AG04450 (cell line): ENCODE results near the gene TRAK1. TPM values are rescaled to one million over a fixed set of nuclear protein-coding genes. Genes with fewer than 3 reads are reported as not detected.

Source experiments
- CTCF ChIA-PET: fragments of 300-600, 350-600 bp; formaldehyde crosslinking; extraction: SDS; loops from one replicate; lab custom pipeline; 2022; ENCODE audit warnings: antibody characterized with exemption, inconsistent platforms; lab: Charles Lee
- POLR2A ChIA-PET: fragments of 350-600 bp; formaldehyde crosslinking; extraction: SDS; loops from one replicate; lab custom pipeline; 2021; ENCODE audit warnings: antibody characterized with exemption, inconsistent platforms; lab: Yijun Ruan, JAX
- DNase-seq: peaks from one replicate; pipeline ENCODE4 v3.0.0-alpha.2; 2011; ENCODE audit warnings: low read depth, low spot score
- H3K27ac ChIP-seq: one replicate; pipeline ENCODE4 v1.5.1; 2012; ENCODE audit warnings: low read depth, low read length, control low read depth
- H3K27me3 ChIP-seq: one replicate; pipeline ENCODE4 v1.6.0; 2012; ENCODE audit warnings: low read length; ENCODE audit not compliant: control insufficient read depth, insufficient read depth
- H3K4me3 ChIP-seq: 2 replicates; pipeline ENCODE4 v1.5.1; 2011; ENCODE audit warnings: mild to moderate bottlenecking, low read depth, low read length, control low read depth
- H3K9me3 ChIP-seq: 2 replicates; pipeline ENCODE4 v1.5.1; 2012; ENCODE audit warnings: low read length; ENCODE audit not compliant: control insufficient read depth, insufficient read depth
- CTCF ChIP-seq: IDR thresholded peaks from 2 replicates; pipeline ENCODE4 v1.5.1; 2011; ENCODE audit warnings: low read depth, low read length, control low read depth, inconsistent platforms
- polyA plus RNA-seq: library from polyadenylated mRNA; depleted of rRNA; stranded (reverse); fragments of >200 nt; gene quantifications from 2 replicates; pipeline ENCODE4 v1.2.3, GENCODE V29; 2011

The TRAK1 gene
- polyA plus RNA-seq, 1 experiment: 22.3 TPM

- no peak overlapping the region for H3K27ac ChIP-seq
- ChIA-PET POLR2A (no interaction called here), CTCF (interaction anchor here (3.1 kb wide), 1 partner anchor 23 kb away, joined by 15 read pairs; no protein-coding TSS in a partner anchor)
- H3K27me3 ChIP-seq: no peaks in the 10 kb centered on the region
- no peak overlapping the region for H3K4me3 ChIP-seq
- TF ChIP-seq CTCF: no peak
- H3K9me3 ChIP-seq: no peaks in the 10 kb centered on the region; the same call in 1 of the 2 replicates
- no peak for DNase-seq
Measured at GRCh38 chr3:42214565-42215283, 123.6 kb downstream of the TRAK1 start.

DNA sequence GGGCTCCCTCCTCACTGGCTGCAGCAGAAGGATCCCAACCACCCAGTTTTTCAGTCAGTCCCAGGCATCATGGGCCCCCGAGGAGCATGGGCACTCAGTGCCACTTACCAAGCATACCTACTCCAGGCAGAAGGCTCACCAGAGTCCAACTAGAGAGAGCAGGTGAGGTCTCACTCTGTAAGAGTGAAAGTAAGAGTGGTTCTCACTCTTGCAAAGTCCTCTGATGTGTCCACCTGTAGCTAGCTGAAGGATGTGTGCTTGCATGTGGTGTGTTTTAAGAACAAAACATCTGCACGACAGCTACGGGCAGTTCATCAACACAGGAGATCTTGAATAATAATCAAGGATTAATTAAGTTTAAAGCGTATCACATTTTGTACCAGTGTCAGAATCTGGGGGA is 125.1 kb downstream of the TRAK1 start:
- DNase-seq: no peak
- H3K27me3 ChIP-seq: no peaks in the 10 kb centered on the region
- TF ChIP-seq CTCF: no peak
- no peaks in the 10 kb centered on the region for H3K9me3 ChIP-seq
- POLR2A ChIA-PET: interaction anchor here (0.7 kb wide), 1 partner anchor 1040 kb away, joined by 3 read pairs; no protein-coding TSS in a partner anchor
- no peak overlapping the region for H3K4me3 ChIP-seq
- CTCF ChIA-PET: interaction anchor here (0.7 to 3.1 kb wide), 4 partner anchors 13 to 227 kb away, joined by 4 to 15 read pairs (median 6); no protein-coding TSS in a partner anchor
- no peak overlapping the region for H3K27ac ChIP-seq

DNA sequence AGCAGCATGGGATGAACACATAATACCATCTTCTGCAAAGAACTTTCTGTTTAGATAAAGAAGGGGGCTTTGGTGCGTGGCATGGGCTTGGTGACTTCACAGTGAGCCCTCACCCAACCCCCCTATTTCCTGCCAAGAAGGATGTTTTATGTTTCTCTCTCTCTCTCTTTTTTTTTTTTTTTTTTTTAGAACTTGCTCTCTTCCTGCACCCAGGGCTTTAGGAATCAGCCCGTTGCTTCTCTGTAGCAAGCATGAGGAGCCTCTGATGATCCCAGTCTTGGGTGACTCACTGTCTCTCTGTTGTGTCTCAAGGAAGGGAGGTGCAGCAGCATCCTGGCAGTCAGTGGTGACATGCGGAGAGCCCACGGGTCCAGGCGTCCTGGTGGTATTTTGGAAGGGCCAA is 125.8 kb downstream of the TRAK1 start:
- POLR2A ChIA-PET: interaction anchor here (0.7 kb wide), 1 partner anchor 1041 kb away, joined by 3 read pairs; no protein-coding TSS in a partner anchor
- TF ChIP-seq CTCF: no peak
- CTCF ChIA-PET: interaction anchor here (0.7 to 3.1 kb wide), 3 partner anchors 13 to 118 kb away, joined by 4 to 15 read pairs (median 6); no protein-coding TSS in a partner anchor
- H3K27ac ChIP-seq: no peak overlapping the region
- no peak for DNase-seq
- H3K4me3 ChIP-seq: no peak overlapping the region
- no peaks in the 10 kb centered on the region for H3K27me3 ChIP-seq
- H3K9me3 ChIP-seq: no peaks in the 10 kb centered on the region

DNA sequence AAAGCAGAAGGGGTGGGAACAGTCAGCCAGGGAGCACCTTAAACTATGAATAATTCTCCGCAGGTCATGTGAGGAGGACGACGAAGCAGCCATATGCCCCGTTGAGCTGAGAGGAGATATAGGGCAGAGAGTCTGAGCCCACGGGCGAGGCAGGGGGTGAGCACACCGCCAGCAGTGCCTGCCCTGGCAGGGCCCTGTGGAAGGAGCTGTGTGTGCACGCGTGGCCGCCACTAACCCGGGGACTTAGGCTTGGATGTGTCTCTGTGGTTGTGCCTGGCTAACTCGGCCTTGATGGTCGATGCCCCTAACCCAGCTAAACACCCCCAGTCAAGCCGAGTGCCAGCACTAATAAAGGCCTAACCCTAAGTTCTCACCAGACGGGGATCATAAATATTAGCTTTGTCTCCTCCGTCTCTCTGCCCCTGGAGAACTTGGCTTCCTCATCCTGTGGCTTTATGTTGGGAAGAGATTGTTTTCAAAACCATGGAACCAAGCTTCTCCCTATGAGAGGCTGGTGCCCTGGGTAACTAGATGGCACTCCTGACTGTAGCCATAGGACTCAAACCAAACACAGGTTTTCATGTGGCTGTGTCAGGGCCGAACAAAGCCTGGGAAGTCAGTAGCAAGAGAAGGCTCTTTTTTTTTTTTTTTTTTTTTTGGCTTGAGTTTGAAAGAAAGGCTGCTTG is 129.4 kb downstream of the TRAK1 start:
- Histone ChIP-seq H3K27me3 (no peaks in the 10 kb centered on the region), H3K9me3 (no peaks in the 10 kb centered on the region), H3K4me3 (no peak overlapping the region), H3K27ac (no peak overlapping the region)
- TF ChIP-seq CTCF: no peak
- DNase-seq: no peak
- ChIA-PET POLR2A (no interaction called here), CTCF (interaction anchor here (1.0 to 1.3 kb wide), 2 partner anchors 9 to 29 kb away, joined by 3 to 5 read pairs; no protein-coding TSS in a partner anchor)
